ENCODE data around the gene KRT80. TPM values are rescaled to one million over a fixed set of nuclear protein-coding genes. Genes with fewer than 3 reads are reported as not detected.

KRT80 gene
- total RNA-seq, 3 donors from 2014 or later = 0.06 TPM; not detected in 2

GRCh38 chr12:52178984-52179383 lies 12.8 kb downstream of the KRT80 start:
- intact Hi-C loops (cut with DNase I, micrococcal nuclease) = no loop called here
- Histone ChIP-seq H3K9me3 (no peaks in the 10 kb centered on the region), H3K4me3 (no peak overlapping the region), H3K4me1 (ENCODE audit: low read depth) (no peaks in the 10 kb centered on the region), H3K36me3 (ENCODE audit: low read depth) (no peaks in the 10 kb centered on the region)
- DNase-seq = no peak
- no peak for ATAC-seq
- TF ChIP-seq, protein P1, sequence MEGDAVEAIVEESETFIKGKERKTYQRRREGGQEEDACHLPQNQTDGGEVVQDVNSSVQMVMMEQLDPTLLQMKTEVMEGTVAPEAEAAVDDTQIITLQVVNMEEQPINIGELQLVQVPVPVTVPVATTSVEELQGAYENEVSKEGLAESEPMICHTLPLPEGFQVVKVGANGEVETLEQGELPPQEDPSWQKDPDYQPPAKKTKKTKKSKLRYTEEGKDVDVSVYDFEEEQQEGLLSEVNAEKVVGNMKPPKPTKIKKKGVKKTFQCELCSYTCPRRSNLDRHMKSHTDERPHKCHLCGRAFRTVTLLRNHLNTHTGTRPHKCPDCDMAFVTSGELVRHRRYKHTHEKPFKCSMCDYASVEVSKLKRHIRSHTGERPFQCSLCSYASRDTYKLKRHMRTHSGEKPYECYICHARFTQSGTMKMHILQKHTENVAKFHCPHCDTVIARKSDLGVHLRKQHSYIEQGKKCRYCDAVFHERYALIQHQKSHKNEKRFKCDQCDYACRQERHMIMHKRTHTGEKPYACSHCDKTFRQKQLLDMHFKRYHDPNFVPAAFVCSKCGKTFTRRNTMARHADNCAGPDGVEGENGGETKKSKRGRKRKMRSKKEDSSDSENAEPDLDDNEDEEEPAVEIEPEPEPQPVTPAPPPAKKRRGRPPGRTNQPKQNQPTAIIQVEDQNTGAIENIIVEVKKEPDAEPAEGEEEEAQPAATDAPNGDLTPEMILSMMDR (IDR thresholded peaks at IDR 0.05) = no peak

- Histone ChIP-seq H3K36me3 (ENCODE audit: low read depth) (no peaks in the 10 kb centered on the region), H3K4me1 (ENCODE audit: low read depth) (no peaks in the 10 kb centered on the region), H3K4me3 (no peak overlapping the region), H3K9me3 (no peaks in the 10 kb centered on the region)
- ATAC-seq = no peak
- intact Hi-C loops (cut with DNase I, micrococcal nuclease) = no loop called here
- no peak for DNase-seq
- TF ChIP-seq, protein P1 (IDR thresholded peaks at IDR 0.05) = no peak
These were observed 13.4 kb downstream of the KRT80 start for GRCh38 chr12:52178443-52178842.

- TF ChIP-seq, protein P1 (IDR thresholded peaks at IDR 0.05) = no peak
- no peak for ATAC-seq
- no peak for DNase-seq
These were observed 16.2 kb downstream of the KRT80 start for GRCh38 chr12:52175371-52176350.

DNA sequence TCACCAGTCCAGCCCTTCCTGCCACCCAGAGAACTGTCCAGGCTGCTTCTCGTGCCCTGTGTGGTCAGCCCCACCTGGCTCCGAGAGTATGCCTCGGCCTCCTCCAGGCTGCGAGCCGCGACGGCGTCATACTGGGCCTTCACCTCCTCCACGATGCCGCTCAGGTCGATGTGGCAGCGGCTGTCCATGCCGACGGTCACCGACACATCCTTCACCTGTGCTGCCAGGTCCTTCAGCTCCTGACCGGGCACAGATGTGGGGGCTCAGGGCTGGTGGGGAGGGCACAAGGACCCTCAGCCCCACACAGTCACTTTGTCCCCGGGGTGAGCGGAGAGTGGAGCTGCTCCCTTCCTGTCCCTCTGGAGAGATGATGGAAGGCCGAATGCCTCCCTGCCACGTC lies 18.3 kb downstream of the KRT80 start:
- ATAC-seq = no peak
- H3K9me3 ChIP-seq = no peaks in the 10 kb centered on the region
- no peak overlapping the region for H3K4me3 ChIP-seq
- no peaks in the 10 kb centered on the region for H3K36me3 ChIP-seq (ENCODE audit: low read depth)
- no peaks in the 10 kb centered on the region for H3K4me1 ChIP-seq (ENCODE audit: low read depth)
- DNase-seq = no peak
- TF ChIP-seq, protein P1 (IDR thresholded peaks at IDR 0.05) = no peak
- intact Hi-C loops (cut with DNase I, micrococcal nuclease) = no loop called here

More at GRCh38 chr12:52175371-52176350, 16.2 kb downstream of the KRT80 start:
- Histone ChIP-seq H3K4me3 (no peak overlapping the region), H3K9me3 (no peaks in the 10 kb centered on the region), H3K36me3 (ENCODE audit: low read depth) (no peaks in the 10 kb centered on the region), H3K4me1 (ENCODE audit: low read depth) (no peaks in the 10 kb centered on the region)
- intact Hi-C loops (cut with DNase I, micrococcal nuclease) = no loop called here

DNA sequence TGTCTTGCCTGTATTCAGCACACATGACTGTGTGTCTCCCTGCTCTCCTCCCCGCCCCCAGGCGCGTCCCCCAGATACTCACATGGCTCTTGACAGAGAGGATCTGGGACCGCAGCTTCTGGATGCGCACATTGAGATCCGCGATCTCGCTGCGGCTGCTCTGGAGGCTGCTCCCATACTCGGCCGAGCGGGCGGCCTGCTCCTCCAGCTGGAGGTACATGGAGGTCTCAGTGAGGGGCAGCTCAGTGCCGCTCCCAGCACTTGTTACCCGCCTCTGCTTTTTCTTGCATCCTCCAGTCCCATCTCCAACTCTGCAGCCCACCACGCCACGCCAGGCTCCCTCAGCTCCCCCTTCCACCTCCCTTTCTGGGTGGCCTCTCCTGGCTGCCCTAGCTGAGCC lies 18.9 kb downstream of the KRT80 start:
- no peak for ATAC-seq
- intact Hi-C loops (cut with DNase I, micrococcal nuclease) = no loop called here
- Histone ChIP-seq H3K4me3 (no peak overlapping the region), H3K4me1 (ENCODE audit: low read depth) (no peaks in the 10 kb centered on the region), H3K36me3 (ENCODE audit: low read depth) (no peaks in the 10 kb centered on the region), H3K9me3 (no peaks in the 10 kb centered on the region)
- TF ChIP-seq, protein P1 (IDR thresholded peaks at IDR 0.05) = no peak
- DNase-seq = no peak
